ENCODE measurements around the gene OGFOD3.

OGFOD3 gene

GRCh38 chr17:82346342-82347300, 71.8 kb downstream of the OGFOD3 start:
- no peak overlapping the region for H3K4me3 ChIP-seq (ENCODE audit: low read depth, low read length)
- no peak for TF ChIP-seq CTCF (IDR thresholded peaks at IDR 0.05; ENCODE audit: low read depth, low read length, missing control alignments)
- DNase-seq (ENCODE audit: low read depth) = no peak
- in situ Hi-C loops (cut with HindIII; ENCODE audit: low sequenced_read_pairs) = loop anchor here (10.0 kb wide), 1 partner anchor 68 kb away; the partner anchor contains the start of genes HEXD and OGFOD3

DNA sequence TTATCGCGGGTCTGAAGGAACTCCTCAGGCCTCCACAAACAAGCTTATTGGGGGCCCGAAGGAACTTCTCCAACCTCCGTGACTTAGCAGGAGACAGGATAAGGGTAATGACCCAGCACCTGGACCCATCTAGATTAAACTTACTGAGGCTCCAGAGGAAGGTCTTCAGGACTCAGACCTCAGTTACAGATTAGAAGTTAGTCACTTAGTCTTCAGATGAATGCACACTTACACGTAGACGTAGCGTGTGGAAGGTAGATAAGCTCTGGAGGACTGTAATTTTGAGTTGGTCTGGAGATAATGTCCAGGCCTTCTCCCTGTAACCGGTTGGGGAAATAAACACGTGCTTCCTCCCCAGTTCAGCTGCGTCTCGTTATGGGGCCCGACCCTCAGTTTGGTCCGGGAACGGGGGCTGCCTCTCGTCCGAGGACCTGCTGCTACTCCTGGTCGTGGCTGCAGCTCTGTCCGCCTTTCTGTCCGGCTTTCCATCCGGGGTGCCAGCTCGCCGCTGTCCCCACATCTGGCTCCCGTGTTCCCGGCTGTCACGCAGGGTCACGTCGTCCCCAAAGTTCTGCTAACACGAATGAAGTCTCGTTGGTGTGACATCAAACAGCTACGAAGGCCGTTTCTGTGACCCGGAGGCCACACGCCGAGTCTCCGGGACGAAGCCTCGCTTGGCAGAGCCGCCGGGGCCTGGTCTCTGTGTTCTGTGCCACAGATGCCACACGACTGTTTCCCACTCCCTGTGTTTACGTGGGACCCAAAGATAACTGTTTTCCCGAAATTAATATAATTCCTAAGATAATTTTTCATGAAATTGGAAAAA, 73.0 kb downstream of the OGFOD3 start:
- no peak for TF ChIP-seq CTCF (IDR thresholded peaks at IDR 0.05; ENCODE audit: low read depth, low read length, missing control alignments)
- in situ Hi-C loops (cut with HindIII; ENCODE audit: low sequenced_read_pairs) = loop anchor here (10.0 kb wide), 1 partner anchor 69 kb away; the partner anchor contains the start of genes HEXD and OGFOD3
- H3K4me3 ChIP-seq (ENCODE audit: low read depth, low read length) = no peak overlapping the region
- no peak for DNase-seq (ENCODE audit: low read depth)

GRCh38 chr17:82344175-82344907, 74.0 kb downstream of the OGFOD3 start:
- in situ Hi-C loops (cut with HindIII; ENCODE audit: low sequenced_read_pairs) = loop anchor here (10.0 kb wide), 1 partner anchor 70 kb away; the partner anchor contains the start of genes HEXD and OGFOD3
- no peak for TF ChIP-seq CTCF (IDR thresholded peaks at IDR 0.05; ENCODE audit: low read depth, low read length, missing control alignments)
- no peak overlapping the region for H3K4me3 ChIP-seq (ENCODE audit: low read depth, low read length)
- DNase-seq (ENCODE audit: low read depth) = no peak

DNA sequence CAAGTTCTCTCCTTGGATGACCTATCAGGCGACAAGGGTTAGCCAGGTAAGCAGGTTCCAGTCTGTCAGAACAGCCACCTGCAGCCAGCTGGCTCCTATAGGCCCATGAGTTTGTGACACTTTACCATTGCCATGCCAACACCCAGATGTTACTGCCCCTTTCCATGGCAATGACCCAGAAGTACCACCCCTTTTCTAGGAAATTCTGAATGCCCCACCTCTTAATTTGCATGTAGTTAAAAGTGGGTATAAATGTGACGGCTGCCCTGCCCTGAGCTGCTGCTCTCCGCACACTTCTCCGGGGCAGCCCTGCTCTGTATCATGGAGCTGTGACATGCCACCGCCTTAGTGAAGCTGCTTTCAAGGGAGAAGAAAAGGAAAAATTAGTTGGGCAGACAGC, 74.8 kb downstream of the OGFOD3 start:
- in situ Hi-C loops (cut with HindIII; ENCODE audit: low sequenced_read_pairs) = loop anchor here (10.0 kb wide), 1 partner anchor 71 kb away; the partner anchor contains the start of genes HEXD and OGFOD3
- no peak for TF ChIP-seq CTCF (IDR thresholded peaks at IDR 0.05; ENCODE audit: low read depth, low read length, missing control alignments)
- DNase-seq (ENCODE audit: low read depth) = no peak
- H3K4me3 ChIP-seq (ENCODE audit: low read depth, low read length) = no peak overlapping the region

DNA sequence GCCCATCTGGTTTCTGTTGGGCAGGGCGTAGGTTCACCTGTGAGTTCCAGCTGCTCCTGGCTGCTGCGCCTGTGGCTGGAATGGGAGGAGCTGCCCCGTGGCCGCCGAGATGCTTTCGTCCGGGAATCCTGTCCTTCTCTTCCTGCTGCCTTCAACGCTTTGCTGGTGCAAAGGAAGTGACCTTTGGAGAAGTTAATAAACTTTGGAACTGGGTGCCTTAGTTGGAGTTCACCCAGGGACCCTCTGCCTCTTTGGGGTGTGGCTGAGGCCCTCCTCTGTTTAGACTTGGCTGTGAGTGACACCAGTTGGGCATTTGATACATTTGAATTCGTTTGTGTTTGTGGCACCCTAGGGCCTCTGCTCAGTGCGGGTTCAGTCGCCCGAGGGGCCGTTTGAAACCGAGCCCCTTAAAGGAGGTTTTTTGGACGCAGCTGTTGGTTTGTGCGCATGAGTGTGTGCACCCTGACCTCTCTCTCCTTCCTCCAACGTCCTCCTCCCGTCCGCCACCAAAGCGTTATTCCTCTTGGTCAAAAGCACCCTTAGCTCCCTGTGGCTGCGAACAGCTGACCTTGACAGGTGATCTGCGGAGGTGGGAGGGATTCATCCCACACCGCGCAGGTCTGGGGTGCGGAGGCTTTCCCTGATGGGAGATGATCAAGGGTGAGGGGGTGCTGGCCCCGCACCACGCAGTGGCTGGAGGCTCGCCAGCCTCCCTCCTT, 75.9 kb downstream of the OGFOD3 start:
- no peak for DNase-seq (ENCODE audit: low read depth)
- in situ Hi-C loops (cut with HindIII; ENCODE audit: low sequenced_read_pairs) = loop anchor here (10.0 kb wide), 1 partner anchor 72 kb away; the partner anchor contains the start of genes HEXD and OGFOD3
- TF ChIP-seq CTCF (IDR thresholded peaks at IDR 0.05; ENCODE audit: low read depth, low read length, missing control alignments) = no peak
- no peak overlapping the region for H3K4me3 ChIP-seq (ENCODE audit: low read depth, low read length)
